NCI-H1048 (cell line): ENCODE results near the gene CPM.

Experiments
- DNase-seq: peaks from one replicate; lab custom pipeline; 2025; lab: John Stamatoyannopoulos, UW

CPM gene

DNA sequence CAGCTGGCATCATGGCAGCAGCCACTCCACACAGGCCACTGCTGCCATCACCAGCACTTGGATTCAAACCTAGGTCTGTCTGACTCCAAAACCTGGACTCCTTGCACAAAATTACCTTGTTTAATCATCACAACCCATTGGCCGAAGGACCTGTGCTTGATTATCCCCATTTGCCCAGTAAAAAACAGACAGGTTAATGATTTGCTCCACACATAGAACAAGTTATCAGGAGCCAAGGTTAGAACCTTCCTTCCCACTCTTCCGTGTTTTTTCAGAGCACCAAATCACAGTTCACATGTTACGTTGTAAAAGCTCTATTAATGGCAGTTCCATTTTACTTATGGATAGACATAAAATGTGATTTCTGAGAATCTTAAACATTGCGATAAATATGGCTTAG, 23.5 kb upstream of the CPM start:
- DNase-seq, result no peak

DNA sequence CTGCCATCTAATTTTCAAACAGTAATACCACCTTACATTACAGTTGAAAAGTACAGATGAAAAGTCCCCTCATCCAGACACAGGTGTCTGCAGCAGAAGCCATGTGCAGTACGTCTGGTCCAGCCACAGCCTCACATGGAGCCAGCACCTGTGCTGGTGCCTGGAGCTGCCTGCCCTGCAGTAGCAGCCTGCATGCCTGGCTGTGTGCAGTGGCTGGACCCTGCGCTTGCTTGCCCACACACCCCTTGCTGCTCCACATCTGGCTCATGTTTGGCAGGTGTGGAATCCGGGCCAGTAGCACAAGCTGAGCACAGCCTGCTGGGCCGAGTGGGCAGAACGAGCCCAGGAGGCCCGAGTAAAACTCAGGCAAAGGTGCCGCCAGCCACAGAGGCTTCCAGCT, 21.8 kb upstream of the CPM start:
- DNase-seq, result no peak

DNA sequence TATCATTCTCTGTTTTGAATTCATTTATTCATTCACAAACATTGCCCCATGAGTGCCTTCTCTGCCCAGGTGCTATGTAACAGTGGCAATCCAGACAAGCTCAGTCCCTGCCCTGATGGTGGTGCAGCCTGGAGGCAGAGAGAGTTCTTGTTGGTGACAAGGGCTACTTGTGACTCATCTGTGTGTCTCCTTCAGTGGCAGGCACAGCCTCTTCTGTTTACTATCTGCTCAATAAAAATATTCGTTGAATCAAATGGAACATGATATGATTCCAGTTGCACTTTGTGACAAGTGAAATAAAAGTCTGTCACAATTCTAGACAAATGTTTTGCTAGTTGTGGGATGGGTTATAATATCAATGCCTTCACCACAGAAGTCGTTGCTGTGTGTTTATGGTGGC, 20.6 kb upstream of the CPM start:
- DNase-seq, result no peak

DNA sequence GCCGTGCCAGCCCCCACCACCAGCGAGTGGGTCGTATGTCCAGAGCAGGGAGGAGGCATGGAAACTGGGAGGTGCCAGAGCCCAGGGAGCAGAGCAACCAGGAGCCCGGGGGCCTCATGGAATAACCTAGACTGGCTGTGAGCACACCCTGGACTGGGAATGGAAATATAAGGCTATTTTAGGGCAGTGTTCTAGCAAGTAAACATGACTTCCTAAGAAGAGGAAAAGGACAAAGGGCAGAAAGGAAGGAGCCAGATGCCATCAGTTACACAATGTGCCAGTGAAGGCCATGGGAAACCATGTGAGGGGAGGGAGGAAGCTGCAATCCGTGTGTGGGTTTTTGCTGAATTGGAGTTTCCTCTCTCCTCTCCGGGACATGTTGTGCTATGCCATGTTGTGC, 18.7 kb upstream of the CPM start:
- DNase-seq, result no peak

DNA sequence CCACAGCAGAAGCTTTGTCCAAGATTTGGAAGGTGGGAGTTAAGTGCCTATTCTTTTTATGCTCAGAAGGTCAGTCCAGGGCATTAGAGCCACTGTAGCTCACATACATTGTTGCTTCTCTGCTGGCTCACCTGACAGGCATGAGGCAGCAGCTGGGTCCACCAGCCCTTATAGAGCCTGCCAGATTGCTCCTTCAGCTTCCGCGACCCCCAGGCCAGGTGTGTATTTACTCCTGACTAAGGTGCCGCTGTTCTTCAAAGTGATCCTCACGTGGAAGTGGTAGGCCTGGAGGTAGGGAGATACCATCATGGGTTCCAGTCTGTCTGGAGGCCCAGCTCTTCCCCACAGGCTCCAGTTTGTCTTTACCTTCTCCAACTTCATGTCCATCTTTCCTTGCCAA, 17.5 kb upstream of the CPM start:
- no peak for DNase-seq

DNA sequence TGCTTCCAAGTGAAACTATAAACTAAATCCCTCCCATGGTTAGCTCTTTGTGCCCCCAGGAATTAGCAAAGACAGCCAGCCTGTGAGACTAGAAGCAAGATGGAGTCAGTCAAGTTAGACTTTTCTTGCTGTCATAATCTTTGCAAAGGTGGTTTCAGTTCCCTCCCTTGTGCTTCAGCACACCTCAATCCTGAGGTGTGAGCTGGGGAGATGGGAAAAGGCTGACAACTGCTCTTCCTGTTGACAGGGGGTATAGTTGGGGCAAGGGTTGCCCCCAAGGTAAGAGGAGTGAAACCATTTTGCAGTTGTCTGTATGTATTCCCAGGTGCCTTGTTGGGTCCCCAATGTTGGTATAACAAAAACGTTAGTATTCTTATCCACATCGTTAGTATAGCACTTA, 12.3 kb upstream of the CPM start:
- DNase-seq, result no peak

DNA sequence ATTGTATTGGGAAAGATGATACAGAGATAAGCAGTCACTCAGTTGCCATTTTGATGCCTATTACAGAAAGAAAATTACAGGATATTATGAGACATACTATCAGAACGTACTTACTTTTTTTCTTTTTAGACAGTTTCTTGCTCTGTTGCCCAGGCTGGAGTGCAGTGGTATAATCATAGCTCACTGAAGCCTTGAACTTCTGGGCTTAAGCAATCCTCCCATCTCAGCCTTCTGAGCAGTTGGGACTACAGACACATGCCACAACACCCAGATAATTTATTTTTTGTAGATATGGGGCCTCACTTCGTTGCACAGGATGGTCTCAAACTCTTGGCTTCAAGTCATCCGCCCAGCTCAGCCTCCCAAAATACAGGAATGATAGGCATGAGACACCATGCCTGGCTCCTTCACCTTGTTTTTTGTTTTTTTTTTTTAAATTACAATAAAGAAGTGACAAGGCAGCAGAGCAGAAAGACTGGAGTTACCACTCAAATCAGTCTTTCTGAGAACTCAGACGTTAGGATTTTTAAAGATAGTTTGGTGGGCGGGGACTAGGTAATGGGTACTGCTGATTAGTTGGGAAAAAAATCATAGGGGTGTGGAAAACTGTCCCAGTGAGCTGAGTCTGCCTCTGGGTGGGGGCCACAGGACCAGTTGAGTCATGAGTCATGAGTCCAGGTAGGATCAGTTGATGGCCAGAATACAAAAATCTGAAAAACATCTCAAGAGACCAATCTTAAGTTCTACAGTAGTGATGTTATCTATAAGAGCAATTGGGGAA, 11.5 kb upstream of the CPM start:
- no peak for DNase-seq

DNA sequence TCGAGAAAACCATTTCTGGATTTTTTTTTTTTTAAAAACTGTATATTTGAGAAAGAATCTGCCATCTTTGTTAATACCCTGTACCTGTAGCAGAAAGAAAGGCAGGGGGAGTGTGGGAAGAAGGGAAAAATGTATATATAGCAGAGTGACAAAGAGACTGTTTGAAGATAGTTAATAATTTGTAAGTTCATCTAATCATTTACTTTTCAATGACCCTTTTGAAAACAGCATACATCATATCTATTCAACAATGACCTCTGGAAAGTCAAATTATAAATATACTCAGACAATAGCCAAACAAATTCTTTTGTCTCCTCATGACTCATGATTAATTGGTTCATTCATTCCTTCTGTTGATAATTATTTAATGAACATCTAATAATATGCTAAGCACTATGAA, 10.9 kb upstream of the CPM start:
- DNase-seq, result no peak

DNA sequence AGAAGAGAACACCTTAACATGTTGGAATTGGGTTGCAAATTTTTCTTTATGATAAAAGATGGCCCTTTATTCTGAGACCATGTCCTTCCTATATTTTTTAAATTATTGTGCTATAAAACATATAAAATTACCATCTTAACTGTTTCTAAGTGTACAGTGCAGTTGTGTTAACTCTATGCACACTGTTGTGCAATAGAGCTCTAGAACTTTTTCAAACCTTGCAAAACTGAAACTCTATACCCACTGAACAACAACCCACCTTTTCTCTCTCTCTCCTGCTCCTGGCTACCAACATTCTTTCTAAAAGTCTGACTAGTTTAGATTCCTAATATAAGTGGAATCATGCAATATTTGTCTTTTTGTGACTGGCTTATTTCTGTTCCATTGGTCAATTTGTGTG, 7.8 kb upstream of the CPM start:
- no peak for DNase-seq

DNA sequence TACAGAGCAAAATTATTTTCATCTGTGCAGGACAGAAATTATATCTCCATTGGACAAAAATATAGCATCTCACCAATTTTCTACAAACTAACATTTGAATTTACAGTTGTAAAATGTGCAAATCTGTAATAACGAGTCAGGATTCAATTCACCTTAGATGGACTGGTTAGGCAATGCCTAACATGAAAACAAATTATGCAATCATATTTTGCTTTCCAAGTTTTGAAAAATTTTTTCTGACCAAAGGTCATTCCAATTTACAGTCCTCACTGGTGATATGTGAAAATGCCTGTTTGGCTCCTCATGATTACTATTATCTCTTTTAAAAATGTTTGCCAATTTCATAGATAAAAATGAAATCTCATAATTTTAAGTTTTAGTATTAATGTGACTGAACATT, 6.5 kb upstream of the CPM start:
- no peak for DNase-seq

DNA sequence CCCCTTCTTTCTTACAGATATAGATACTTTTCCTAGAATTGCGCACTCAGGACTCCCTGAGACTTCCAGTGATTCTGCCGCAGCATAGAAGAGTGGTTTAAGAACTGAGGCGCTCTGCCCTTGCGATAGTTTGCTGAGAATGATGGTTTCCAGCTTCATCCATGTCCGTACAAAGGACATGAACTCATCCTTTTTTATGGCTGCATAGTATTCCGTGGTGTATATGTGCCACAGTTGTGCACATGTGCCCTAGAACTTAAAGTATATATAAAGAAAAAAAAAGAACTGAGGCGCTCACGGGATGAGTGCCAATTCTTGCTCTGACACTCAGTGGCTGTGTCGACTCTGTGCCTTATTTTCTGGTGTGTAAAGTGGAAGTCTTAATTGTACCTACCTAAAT, 1.4 kb upstream of the CPM start:
- DNase-seq, result no peak

DNA sequence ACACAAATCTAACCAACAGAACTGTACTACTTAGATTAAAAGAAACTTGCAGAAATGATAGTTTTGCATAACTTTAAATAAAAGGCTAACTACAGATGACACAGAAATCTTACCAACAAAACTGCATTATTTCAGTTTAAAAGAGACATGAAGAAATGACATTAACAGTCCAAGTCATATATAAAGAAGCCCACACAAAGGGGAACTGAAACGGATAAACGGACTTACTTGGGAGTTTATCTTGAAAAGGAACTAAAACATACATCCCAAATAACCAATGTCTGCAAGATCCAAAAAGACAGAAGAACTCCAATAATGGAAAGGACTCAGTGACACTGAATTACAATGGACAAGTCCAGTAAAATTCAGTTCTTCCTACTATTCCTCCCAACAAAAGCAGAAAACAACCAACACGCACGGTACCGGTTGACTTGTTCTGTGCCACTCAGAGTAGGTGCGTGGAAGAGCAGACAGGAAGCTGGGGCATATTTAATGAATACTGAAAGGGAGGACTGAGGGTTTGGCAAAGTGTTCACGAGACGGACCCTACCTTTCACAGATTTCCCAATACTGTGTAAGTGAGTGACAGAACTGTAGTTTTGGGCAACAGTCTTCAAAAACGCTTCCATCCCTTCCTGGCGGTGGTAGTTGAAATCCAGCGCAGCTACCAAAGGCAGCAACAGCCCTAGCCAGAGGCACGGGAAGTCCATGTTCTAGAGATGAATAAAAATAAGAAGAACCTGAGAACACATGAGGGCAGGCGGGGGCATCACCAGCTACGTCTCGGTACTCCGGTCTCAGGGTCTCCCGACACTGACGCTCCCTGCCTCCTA, 627 bp downstream of the CPM start:
- DNase-seq, result no peak

DNA sequence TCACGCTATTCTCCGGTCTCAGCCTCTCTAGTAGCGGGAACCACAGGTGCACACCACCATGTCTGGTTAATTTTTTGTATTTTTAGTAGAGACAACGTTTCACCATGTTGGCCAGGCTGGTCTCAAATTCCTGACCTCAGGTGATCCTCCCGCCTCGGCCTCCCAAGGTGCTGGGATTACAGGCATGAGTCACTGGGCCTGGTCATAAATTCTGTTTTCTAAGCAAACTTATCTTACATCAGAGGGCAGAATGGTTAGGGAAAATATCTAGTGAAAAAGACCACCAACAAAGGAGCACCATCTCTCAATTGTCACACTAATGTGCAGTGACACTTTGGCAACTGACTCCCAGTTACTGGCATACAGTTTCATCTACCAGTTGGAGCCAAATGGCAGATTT, 2.8 kb downstream of the CPM start:
- DNase-seq, result no peak

DNA sequence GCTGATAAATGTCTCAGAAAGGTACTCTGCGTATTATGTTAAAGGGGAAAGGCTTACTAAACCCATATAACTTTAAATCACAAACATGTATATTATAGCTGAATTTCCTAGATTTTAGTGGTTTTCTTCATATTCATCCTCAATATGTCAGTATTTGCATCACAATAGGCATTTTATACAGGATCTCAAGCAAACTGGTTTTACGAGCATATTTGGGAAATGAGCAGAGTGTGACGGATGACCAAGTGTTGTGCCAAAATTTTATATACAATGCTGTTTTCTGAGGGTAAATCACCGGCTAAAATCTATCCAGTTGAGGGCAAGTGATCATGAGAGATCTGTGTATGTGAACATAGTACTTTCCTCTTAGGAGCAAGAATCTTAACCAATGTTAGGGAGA, 8.4 kb downstream of the CPM start:
- no peak for DNase-seq

DNA sequence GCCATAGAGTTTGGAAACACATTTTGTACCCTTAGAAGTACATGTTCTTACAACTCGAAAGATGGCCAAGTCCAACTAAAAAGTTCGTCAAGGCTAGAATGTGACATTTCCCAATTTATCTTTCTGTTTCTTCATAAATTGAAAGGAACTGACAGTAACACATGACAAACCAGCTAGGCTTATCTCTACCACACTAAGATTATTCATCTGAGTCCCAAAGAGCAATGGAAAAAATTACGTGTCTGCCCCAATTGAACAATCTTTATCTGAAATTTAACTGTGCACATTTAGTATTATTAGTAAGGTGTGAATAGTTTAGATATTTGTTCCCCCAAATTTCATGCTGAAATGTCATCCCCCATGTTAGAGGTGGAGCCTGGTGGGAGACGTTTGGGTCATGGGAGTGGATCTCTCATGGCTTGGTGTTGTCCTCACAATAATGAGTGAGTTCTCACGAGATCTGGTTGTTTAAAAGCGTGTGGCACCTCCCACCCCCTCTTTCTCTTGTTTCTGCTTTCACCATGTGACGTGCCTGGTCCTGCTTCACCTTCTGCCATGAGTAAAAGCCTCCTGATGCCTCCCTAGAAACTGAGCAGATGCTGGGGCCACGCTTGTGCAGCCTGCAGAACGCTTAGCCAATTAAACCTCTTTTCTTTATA, 13.3 kb downstream of the CPM start:
- no peak for DNase-seq

DNA sequence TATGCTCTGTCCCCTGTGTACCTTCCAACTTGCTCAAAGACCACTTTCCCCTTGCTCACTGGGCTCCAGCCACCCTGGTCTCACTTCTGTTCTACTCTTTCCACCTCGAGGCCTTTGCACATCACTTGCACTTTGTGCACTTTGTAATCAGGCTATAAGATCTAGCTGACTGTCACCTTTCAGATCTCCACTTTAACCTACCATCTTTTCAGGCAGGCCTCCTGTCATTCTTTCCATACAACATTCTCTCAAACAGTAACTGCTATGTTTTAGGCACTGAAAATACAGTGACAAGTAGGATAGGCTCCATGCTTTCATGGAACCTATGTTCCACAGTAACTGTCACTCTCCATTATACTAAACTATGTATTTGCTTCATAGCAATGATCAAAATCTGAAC, 14.0 kb downstream of the CPM start:
- no peak for DNase-seq

DNA sequence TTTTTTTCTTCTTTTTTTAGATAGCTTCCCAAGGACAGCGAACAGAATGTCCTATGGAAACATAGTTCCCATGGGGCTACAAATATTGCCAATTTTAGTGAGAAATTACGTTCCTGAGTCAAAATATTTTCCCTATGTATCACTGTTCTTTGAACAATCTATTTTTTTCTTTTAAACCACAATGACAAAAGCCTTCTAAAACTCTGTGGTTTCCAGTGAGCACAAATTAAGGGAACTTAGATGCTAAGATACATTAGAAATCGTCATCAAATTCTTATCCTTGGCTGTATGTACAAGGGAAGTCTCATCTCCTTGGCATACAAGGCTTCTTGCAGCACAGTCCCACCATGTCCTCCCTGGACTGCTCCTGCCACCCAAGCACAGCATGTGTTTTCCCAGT, 17.9 kb downstream of the CPM start:
- DNase-seq, result no peak

DNA sequence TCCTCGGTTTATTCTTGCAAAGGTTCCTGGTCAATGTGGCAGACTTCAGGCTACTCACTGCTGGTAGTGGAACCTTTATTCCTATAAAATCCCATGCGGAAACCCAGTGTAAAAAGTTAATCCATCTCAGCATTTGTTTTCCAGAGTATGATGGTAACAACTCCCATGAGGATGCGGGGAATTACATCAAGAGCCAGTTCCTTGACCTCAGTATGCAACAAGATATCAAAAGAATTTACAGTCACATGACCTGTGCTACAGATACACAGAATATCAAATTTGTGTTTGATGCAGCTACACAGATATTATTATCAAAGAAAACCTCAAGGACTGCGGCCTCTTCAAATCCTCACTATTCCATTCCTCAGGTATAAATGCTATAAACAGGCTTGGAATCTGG, 19.3 kb downstream of the CPM start:
- DNase-seq, result no peak

DNA sequence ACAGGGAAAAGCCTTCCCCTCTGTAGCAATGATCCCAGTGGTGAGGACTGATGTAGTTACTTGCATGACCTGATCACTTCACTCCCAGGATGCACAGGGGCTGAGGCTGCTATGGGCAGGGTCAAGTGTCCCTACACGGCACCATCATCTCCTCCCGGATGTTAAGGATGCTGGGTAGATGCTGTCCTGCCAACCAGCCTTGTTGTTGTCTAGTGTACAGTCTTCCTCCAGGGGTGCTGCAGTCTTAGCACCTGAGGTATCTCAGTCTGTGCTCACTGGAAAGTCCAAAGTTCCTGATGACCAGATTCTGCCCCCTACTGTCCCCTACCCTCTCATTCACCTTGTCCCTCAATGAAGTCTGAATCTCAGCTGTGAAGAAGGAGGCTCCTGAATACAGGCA, 20.1 kb downstream of the CPM start:
- DNase-seq, result no peak

DNA sequence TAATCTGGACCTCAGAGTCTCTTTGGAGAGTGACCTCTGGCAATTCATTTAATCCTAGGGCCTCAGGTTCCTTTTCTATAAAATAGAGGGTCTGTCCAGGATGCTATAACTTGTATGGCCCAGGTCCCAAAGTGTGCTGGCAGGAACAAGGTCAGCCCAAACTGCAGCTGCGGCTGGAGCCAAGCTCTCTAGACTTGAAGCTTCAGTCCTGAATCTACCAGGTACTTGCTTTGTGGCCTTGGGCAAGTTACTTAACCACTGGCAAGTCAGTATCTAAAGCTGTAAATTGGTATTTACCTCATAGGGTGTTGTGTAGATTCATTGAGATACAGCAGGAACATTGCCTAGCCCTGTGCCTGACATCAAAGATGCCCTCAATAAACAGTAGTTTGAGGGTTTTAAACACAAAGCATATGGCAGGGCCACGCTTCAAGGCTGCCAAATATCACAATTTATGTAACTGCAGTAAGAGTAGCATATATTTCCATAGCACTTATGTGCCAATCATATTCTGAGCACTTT, 21.7 kb downstream of the CPM start:
- DNase-seq, result no peak

DNA sequence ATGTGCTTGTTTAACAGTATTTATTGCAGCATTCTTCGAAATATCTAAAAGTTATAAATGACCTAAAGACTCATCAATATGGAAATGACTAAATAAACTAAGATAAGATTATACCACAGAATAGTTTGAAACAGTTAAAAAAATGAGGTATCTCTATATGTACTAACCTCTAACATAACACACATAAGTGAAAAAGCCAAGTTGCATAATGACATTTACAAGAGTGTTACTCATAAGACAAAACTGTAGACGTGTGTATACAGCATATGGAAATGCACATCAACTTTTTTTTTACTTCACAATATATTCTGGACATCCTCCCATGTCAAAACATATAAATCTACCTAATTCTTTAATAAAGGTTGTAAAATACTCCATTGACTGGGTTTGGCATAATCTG, 22.8 kb downstream of the CPM start:
- no peak for DNase-seq

DNA sequence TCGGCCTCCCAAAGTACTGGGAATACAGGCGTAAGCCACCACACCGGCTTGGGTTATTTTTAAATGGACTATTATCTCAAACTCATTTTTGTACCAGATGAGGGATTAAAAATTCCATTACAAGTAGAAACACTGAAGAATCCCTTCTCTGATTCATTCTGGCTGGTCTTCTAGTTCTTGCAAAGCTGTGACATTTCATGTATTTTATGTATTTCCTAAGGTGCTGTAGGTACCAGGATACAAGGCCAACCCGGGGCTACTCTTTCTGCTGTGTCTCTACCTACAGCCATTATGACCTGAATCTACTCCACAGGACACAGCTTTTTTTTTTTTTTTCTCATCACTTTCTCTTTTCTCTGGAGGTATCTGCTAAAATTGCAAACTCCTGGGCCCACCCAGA, 24.9 kb downstream of the CPM start:
- no peak for DNase-seq

DNA sequence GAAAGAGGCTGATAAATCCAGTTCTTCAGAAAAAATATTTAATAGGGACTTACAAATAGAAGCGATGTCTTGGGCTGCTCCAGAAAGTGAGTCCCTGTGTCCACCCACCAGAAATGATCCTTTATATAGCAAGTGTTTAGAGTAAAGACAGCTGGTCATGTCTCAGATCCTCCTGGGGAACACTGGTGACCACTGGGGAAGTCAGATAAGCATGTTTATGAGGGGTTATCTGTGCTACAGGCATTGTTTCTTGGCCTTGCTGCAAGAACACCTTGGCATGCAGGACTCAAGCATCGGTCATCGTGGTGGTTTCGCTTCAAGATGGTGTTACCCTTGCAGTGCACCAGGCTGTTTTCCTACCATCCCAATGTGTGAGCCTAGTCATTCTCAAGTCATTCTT, 27.2 kb downstream of the CPM start:
- DNase-seq, result no peak
